GM12801 (cell line): Measurements from ENCODE around the gene IER3IP1.

ENCODE experiments used
- TF ChIP-seq, protein P1 (sequence below): IDR thresholded peaks from one replicate; pipeline ENCODE4 v1.5.1; 2011; ENCODE audit warnings: control low read depth; ENCODE audit not compliant: insufficient read length; ENCODE audit errors: extremely low read depth

IER3IP1 gene, protein sequence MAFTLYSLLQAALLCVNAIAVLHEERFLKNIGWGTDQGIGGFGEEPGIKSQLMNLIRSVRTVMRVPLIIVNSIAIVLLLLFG

DNA sequence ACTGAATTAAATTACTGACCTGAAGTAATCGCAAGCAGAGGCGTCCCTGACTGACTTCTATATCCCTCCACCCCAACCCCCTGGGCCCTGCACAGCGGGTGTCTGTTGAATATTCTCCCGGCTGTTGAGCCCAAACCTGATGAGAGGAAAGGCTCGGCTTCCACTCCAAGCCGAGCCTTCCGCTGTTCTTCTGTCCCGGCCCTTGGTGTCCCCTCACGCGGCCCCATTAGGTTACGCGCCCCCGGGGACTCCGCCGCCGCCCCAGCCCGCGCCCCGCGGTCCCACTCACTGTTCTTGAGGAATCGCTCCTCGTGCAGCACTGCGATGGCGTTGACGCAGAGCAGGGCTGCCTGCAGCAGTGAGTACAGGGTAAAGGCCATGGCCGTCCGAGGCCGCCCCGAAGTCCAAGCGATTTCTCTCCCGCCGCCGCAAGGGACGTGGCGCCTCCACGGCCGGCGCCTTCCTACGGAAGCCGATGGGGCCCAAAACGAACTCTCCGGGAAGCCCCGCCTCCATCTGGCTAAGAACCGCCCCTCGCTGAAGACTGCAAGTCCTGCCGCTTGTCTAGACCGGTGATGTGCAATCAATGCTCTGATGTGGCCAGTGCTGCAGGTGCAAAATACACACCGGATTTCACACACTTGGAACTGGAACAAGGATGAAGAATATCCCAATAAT lies at the start of gene IER3IP1:
TSS of gene IER3IP1 (minus strand) at position 467 of the 678 bp plus-strand sequence. CDS start at position 380, 87 bp downstream.
- TF ChIP-seq, protein P1, sequence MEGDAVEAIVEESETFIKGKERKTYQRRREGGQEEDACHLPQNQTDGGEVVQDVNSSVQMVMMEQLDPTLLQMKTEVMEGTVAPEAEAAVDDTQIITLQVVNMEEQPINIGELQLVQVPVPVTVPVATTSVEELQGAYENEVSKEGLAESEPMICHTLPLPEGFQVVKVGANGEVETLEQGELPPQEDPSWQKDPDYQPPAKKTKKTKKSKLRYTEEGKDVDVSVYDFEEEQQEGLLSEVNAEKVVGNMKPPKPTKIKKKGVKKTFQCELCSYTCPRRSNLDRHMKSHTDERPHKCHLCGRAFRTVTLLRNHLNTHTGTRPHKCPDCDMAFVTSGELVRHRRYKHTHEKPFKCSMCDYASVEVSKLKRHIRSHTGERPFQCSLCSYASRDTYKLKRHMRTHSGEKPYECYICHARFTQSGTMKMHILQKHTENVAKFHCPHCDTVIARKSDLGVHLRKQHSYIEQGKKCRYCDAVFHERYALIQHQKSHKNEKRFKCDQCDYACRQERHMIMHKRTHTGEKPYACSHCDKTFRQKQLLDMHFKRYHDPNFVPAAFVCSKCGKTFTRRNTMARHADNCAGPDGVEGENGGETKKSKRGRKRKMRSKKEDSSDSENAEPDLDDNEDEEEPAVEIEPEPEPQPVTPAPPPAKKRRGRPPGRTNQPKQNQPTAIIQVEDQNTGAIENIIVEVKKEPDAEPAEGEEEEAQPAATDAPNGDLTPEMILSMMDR: no peak

GRCh38 chr18:47215554-47216138 lies 39.5 kb upstream of the IER3IP1 start:
- TF ChIP-seq, protein P1: no peak

- TF ChIP-seq, protein P1: no peak
These were observed 33.0 kb upstream of the IER3IP1 start for GRCh38 chr18:47209171-47209570.

DNA sequence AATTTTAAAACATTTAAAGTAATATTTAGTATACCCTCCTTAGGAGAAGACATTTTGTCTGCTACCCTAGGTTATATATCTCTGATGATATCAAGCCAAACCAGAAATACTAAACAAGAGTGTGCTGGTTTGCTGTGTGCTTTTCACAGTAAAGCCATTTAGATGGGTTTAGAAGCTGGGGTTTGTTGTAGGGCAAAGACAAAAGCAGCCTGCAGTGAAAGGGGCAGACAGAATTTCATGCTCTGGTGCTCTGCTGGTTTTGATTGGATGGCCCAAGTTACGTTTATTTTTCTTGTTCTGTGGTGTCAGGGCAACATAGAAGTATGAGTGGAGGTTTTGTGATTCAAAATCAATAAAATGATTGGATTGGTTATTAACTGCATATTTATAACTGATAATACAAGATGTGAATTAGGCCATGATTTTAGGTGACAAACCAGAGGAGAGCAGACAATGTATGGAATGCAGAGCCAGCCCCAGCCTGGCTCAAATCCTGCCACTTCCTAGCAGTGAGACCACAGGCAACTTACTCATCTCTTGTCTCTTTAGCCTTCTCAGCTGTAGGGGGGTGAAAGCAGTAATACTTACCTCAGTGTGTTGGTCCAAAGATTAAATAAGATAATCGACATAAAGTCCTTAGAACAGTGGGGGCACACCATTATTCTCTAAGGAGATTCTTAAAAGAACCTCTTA lies 30.9 kb upstream of the IER3IP1 start:
- TF ChIP-seq, protein P1: no peak

DNA sequence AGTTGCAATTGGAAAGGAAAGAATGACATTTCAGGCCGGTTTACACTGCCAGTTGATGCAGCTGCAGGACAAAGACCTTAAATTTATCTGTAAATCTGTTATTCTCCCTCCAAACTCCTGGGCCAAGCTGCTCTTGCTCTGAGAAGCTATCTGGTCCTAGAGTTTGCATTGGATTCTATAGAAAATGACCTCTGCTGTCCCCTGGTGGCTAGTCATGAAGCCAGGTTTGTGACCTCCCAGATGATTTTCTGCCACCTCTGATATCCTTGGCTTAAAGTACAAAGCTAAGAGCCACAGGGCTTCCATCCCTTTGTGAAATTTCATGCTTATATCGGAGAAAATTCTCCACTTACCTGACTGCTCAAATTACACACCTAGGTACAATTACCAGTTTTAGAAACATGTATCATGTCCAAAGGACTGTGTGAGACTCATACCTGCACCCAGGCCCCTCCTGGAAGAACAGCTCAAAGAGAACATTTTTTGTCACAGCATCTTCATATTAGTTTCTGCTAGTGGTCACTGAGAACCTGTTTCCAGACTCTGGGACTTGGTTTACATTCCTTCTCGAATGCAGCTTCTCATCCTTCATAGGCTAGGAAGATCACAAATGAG lies 28.9 kb upstream of the IER3IP1 start:
- TF ChIP-seq, protein P1: peak; percentile 90

GRCh38 chr18:47203626-47204464 lies 27.7 kb upstream of the IER3IP1 start:
- TF ChIP-seq, protein P1: no peak
